ENCODE data around the gene ELMO1. TPM values are rescaled to one million over a fixed set of nuclear protein-coding genes. Genes with fewer than 3 reads are reported as not detected.

Gene ELMO1
- polyA plus RNA-seq, 1 experiment, result not detected

DNA sequence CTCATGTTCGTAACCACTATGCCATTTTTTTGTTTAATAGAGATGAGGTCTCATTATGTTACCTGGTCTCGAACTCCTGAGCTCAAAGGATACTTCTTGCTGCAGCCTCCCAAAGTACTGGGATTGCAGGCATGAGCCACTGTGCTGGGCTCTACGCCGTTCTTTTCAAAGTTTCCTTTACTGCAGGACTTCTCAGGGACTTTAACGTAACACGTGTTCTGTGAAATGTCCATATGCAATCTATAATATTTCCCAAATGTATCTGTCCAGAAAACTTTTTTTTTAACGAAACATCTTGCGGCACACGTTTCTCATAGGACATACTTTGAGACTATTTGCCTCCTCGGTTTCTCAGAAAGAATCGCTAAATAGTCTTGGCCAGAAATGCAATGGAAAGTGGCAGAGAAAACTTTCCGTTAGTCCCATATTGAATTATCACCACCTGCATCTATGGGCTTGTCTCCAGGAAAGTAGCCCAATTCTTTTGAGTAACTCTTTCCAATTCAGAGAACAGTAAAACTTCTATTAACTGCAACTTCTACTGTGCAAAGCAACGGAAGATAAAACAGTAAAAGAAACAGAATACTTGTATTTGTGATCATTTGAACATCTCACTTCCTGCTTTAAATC is 96.3 kb downstream of the ELMO1 start:
- Histone ChIP-seq H3K27me3 (ENCODE audit: control insufficient read depth, insufficient read depth, low read length) (no peaks in the 10 kb centered on the region), H3K4me3 (ENCODE audit: low read depth, low read length) (no peak overlapping the region), H3K36me3 (ENCODE audit: control insufficient read depth, insufficient read depth, low read length) (no peaks in the 10 kb centered on the region)
- DNase-seq (ENCODE audit: low read depth), result no peak
- TF ChIP-seq, protein P1, sequence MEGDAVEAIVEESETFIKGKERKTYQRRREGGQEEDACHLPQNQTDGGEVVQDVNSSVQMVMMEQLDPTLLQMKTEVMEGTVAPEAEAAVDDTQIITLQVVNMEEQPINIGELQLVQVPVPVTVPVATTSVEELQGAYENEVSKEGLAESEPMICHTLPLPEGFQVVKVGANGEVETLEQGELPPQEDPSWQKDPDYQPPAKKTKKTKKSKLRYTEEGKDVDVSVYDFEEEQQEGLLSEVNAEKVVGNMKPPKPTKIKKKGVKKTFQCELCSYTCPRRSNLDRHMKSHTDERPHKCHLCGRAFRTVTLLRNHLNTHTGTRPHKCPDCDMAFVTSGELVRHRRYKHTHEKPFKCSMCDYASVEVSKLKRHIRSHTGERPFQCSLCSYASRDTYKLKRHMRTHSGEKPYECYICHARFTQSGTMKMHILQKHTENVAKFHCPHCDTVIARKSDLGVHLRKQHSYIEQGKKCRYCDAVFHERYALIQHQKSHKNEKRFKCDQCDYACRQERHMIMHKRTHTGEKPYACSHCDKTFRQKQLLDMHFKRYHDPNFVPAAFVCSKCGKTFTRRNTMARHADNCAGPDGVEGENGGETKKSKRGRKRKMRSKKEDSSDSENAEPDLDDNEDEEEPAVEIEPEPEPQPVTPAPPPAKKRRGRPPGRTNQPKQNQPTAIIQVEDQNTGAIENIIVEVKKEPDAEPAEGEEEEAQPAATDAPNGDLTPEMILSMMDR (IDR thresholded peaks at IDR 0.05; ENCODE audit: insufficient read depth, low read depth, low read length), result no peak
- POLR2A ChIA-PET, result no interaction called here
- CTCF ChIA-PET, result no interaction called here

DNA sequence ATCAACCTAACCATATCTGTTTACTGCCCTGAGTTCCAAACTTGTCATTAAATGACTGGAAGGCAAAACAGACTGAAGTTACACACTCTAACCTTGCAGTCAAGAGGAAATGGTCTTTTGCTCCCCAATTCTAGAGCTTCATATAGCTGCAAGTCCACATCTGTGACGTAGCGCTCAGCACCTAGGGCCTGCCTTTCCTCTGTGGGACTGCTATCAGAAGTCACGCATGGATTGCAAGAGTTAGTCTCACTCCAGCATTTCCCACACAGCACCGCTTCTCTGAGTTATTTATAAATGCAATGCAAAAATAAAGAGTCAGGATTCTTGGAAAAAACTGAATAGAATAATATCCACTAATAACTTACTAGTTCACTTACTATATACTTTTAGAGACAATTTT is 96.9 kb downstream of the ELMO1 start:
- Histone ChIP-seq H3K27me3 (ENCODE audit: control insufficient read depth, insufficient read depth, low read length) (no peaks in the 10 kb centered on the region), H3K4me3 (ENCODE audit: low read depth, low read length) (no peak overlapping the region), H3K36me3 (ENCODE audit: control insufficient read depth, insufficient read depth, low read length) (no peaks in the 10 kb centered on the region)
- no peak for DNase-seq (ENCODE audit: low read depth)
- TF ChIP-seq, protein P1 (IDR thresholded peaks at IDR 0.05; ENCODE audit: insufficient read depth, low read depth, low read length), result no peak
- ChIA-PET POLR2A (no interaction called here), CTCF (no interaction called here)

DNA sequence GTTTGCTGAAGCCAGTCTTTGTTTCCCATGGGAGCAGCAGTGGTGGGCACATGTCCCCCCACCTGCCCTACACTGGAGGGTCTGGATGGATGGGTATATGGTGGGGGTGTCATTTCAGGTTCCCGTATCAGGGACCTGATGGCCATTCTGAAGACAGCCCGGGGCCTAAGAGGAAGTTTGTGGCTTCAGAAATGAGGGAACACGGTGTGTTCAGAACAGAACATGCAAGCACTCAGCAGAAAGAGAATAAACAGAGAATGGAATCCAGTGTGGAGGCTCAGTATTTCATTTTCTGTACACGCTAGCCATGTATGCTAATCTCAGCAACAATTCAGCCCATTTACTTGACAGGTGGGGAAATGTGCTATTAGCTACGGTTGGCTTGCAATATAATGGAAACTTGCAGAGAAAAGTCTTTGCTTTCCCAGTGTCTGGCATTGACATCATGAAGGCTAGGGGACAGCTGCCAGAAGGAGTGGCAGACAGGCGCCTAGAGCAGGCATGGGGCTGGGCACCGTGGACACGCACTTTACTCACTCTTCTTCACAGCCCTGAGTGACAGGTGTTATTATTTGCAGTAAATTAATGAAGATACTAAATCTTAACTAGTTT is 98.6 kb downstream of the ELMO1 start:
- H3K4me3 ChIP-seq (ENCODE audit: low read depth, low read length), result no peak overlapping the region
- TF ChIP-seq, protein P1 (IDR thresholded peaks at IDR 0.05; ENCODE audit: insufficient read depth, low read depth, low read length), result no peak
- CTCF ChIA-PET, result interaction anchor here (1.4 kb wide), 1 partner anchor 10 kb away, joined by 3 read pairs; no protein-coding TSS in a partner anchor
- POLR2A ChIA-PET, result no interaction called here
- H3K36me3 ChIP-seq (ENCODE audit: control insufficient read depth, insufficient read depth, low read length), result no peaks in the 10 kb centered on the region
- DNase-seq (ENCODE audit: low read depth), result no peak
- H3K27me3 ChIP-seq (ENCODE audit: control insufficient read depth, insufficient read depth, low read length), result no peaks in the 10 kb centered on the region

DNA sequence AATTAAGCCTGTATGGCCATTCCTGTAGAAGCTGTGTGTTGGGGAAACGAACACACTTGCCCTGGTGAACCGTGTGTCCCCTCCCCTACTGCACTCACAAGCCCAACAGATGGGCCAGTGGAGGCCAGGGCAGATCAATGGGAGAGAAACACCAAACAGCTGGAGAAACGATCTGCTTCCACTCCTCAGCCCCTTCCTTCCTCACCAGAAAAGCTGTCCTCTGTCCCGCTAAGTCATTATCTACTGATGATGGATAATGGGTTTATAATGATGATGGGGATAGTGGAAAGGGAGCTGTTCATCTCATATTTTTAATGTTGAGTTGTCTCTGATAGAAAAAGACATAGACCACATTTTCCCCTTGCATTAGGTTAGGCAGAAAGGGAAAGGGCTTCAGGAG is 99.7 kb downstream of the ELMO1 start:
- CTCF ChIA-PET, result no interaction called here
- DNase-seq (ENCODE audit: low read depth), result no peak
- H3K36me3 ChIP-seq (ENCODE audit: control insufficient read depth, insufficient read depth, low read length), result no peaks in the 10 kb centered on the region
- no peak overlapping the region for H3K4me3 ChIP-seq (ENCODE audit: low read depth, low read length)
- H3K27me3 ChIP-seq (ENCODE audit: control insufficient read depth, insufficient read depth, low read length), result no peaks in the 10 kb centered on the region
- POLR2A ChIA-PET, result no interaction called here
- TF ChIP-seq, protein P1 (IDR thresholded peaks at IDR 0.05; ENCODE audit: insufficient read depth, low read depth, low read length), result no peak

DNA sequence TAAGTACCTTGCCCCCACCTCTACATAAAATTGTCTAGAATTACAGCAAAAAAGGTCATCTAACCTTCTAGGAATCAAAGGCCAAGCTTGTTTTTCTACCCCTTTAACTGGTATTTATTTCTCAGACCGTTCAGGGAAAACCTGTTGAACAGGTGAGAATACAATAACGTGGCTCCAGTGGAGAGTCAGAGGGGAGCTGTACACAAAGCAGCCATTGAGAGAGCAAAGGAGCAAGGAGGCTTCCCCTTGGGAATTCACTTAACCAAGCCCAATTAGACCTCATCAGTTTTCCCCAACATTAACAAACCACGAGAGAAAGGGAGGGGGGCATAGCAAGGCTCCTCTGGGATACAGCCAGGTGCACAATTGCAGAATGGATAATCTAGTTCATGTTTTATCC is 101.9 kb downstream of the ELMO1 start:
- CTCF ChIA-PET, result no interaction called here
- H3K4me3 ChIP-seq (ENCODE audit: low read depth, low read length), result no peak overlapping the region
- H3K27me3 ChIP-seq (ENCODE audit: control insufficient read depth, insufficient read depth, low read length), result no peaks in the 10 kb centered on the region
- no peak for DNase-seq (ENCODE audit: low read depth)
- H3K36me3 ChIP-seq (ENCODE audit: control insufficient read depth, insufficient read depth, low read length), result no peaks in the 10 kb centered on the region
- TF ChIP-seq, protein P1 (IDR thresholded peaks at IDR 0.05; ENCODE audit: insufficient read depth, low read depth, low read length), result no peak
- POLR2A ChIA-PET, result no interaction called here

Measured in BJ (cell line).